ENCODE data around the gene TNK2.
A peak's percentile ranks its signal among the peaks of the same experiment; 100 is the strongest.

TNK2 gene

GRCh38 chr3:195897853-195898415, 10.4 kb downstream of the TNK2 start:
- DNase-seq = no peak

GRCh38 chr3:195897081-195897852, 11.1 kb downstream of the TNK2 start:
- no peak for DNase-seq

- no peak for DNase-seq
These were observed 11.8 kb downstream of the TNK2 start for GRCh38 chr3:195896361-195897080.

GRCh38 chr3:195895861-195896360, 12.4 kb downstream of the TNK2 start:
- DNase-seq = peak; percentile 69

GRCh38 chr3:195895078-195895860, 13.1 kb downstream of the TNK2 start:
- peak; percentile 72 for DNase-seq

- DNase-seq = no peak
These were observed 14.4 kb downstream of the TNK2 start for GRCh38 chr3:195893916-195894465.

- no peak for DNase-seq
These were observed 14.8 kb downstream of the TNK2 start for GRCh38 chr3:195893516-195893915.

GRCh38 chr3:195893044-195893395, 15.3 kb downstream of the TNK2 start:
- peak; percentile 48 for DNase-seq

GRCh38 chr3:195892105-195893043, 16.0 kb downstream of the TNK2 start:
- peak; percentile 71 for DNase-seq

GRCh38 chr3:195891431-195892104, 16.8 kb downstream of the TNK2 start:
- no peak for DNase-seq

GRCh38 chr3:195889870-195890295, 18.5 kb downstream of the TNK2 start:
- DNase-seq = peak; percentile 30

- DNase-seq = no peak
These were observed 19.1 kb downstream of the TNK2 start for GRCh38 chr3:195888981-195889869.

- no peak for DNase-seq
These were observed 20.0 kb downstream of the TNK2 start for GRCh38 chr3:195888311-195888761.

- DNase-seq = no peak
These were observed 20.7 kb downstream of the TNK2 start for GRCh38 chr3:195887670-195888069.

- no peak for DNase-seq
These were observed 21.9 kb downstream of the TNK2 start for GRCh38 chr3:195886181-195887141.

GRCh38 chr3:195885036-195885891, 23.1 kb downstream of the TNK2 start:
- no peak for DNase-seq

GRCh38 chr3:195884691-195885035, 23.7 kb downstream of the TNK2 start:
- DNase-seq = no peak

- no peak for DNase-seq
These were observed 24.6 kb downstream of the TNK2 start for GRCh38 chr3:195883801-195884200.

Data from retina (tissue), 1 donor.